GM21515 (cell line): ENCODE measurements around the gene ZC2HC1C.

Source experiments
- ATAC-seq: cut with Tn5 transposase; IDR thresholded peaks from one replicate; pipeline ENCODE4 v1.9.1; 2021; ENCODE audit not compliant: unreplicated experiment

Gene ZC2HC1C

DNA sequence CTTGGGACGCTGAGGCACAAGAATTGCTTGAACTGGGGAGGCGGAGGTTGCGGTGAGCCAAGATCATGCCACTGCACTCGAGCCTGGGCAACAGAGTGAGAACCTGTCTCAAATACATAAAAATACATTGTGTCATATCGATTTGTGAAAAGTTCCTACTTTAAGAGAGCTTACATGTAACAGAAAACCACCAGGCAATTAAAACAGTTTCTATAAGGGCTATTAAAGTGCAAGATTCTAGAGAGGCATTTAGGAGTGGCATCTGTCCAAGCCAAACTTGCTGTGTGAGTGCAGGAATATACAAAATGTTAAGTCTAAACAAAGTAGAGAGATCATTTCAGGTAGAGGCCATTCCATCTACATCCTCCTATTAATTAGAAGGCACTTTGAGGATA is 59.2 kb downstream of the ZC2HC1C start:
- no peak for ATAC-seq
